ENCODE measurements around the gene BPIFA2. TPM values are rescaled to one million over a fixed set of nuclear protein-coding genes. Genes with fewer than 3 reads are reported as not detected.

BPIFA2 gene
- total RNA-seq, 1 donor from 2014 or later, result not detected

GRCh38 chr20:33187491-33187890 is 19.5 kb downstream of the BPIFA2 start:
- no peak for DNase-seq (ENCODE audit: low spot score)
- intact Hi-C loops (cut with DNase I), result no loop called here

DNA sequence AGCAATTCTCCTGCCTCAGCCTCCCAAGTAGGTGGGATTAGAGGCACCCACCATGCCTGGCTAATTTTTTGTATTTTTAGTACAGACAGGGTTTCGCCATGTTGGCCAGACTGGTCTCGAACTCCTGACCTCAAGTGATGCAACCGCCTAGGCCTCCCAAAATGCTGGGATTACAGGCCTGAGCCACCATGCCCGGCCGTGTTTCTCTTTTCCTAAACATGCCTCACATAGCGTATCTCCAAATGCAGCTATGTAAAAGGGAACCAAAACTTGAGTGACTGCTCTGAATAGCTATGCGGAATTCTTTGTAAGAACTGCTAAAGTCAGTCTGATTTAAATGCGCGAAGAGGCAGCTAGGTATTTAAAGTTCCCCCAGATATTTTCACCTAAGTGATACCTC is 20.5 kb downstream of the BPIFA2 start:
- intact Hi-C loops (cut with DNase I), result no loop called here
- no peak for DNase-seq (ENCODE audit: low spot score)

GRCh38 chr20:33191484-33191883 is 23.5 kb downstream of the BPIFA2 start:
- DNase-seq (ENCODE audit: low spot score), result no peak
- intact Hi-C loops (cut with DNase I), result no loop called here

GRCh38 chr20:33191955-33192354 is 24.0 kb downstream of the BPIFA2 start:
- intact Hi-C loops (cut with DNase I), result no loop called here
- DNase-seq (ENCODE audit: low spot score), result no peak

- no peak for DNase-seq (ENCODE audit: low spot score)
- intact Hi-C loops (cut with DNase I), result no loop called here
Measured at GRCh38 chr20:33192912-33193501, 25.0 kb downstream of the BPIFA2 start.

- DNase-seq (ENCODE audit: low spot score), result no peak
- intact Hi-C loops (cut with DNase I), result no loop called here
Measured at GRCh38 chr20:33199026-33199425, 31.1 kb downstream of the BPIFA2 start.

DNA sequence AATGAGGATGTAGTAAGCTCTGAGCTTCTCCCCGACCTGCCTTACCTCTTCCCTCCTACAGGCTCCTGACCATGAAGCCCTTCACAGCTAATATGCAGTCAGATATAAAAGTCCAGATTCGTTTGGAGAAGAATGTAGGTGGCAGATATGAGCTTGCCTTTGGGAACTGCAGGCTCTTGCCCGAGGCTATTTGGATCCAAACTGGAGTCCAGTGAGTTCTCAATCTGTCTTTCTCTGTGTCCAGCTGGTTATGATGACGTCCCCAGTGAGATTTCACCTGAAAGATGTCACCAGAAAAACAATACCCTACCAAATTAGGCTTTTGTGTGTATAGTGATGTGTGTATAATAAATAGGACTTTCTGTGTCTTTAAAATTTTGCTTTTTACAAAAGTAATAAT is 34.5 kb downstream of the BPIFA2 start:
- no peak for DNase-seq (ENCODE audit: low spot score)
- intact Hi-C loops (cut with DNase I), result no loop called here

- intact Hi-C loops (cut with DNase I), result no loop called here
- DNase-seq (ENCODE audit: low spot score), result no peak
Measured at GRCh38 chr20:33203444-33203843, 35.5 kb downstream of the BPIFA2 start.

DNA sequence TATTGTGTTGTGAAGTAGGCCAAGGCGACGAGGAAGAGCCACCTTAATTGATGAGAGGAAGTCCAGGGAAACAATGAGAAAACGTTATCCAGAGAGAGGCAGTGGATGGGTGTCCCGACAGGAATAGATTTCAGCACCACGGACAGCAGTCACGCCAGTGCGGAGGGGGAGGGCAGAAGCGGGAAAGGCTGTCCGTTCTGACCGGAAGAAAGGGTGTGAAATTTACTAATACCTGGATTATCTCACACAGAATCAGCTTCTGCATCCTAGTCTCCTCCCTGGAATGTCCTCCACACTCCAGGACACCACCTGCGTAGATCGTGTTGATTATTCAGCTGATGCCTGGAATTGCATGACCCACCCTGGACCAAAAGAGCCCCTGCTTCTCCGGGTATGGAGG is 41.8 kb downstream of the BPIFA2 start:
- intact Hi-C loops (cut with DNase I), result no loop called here
- DNase-seq (ENCODE audit: low spot score), result no peak

GRCh38 chr20:33210371-33210770 is 42.4 kb downstream of the BPIFA2 start:
- intact Hi-C loops (cut with DNase I), result no loop called here
- DNase-seq (ENCODE audit: low spot score), result no peak

DNA sequence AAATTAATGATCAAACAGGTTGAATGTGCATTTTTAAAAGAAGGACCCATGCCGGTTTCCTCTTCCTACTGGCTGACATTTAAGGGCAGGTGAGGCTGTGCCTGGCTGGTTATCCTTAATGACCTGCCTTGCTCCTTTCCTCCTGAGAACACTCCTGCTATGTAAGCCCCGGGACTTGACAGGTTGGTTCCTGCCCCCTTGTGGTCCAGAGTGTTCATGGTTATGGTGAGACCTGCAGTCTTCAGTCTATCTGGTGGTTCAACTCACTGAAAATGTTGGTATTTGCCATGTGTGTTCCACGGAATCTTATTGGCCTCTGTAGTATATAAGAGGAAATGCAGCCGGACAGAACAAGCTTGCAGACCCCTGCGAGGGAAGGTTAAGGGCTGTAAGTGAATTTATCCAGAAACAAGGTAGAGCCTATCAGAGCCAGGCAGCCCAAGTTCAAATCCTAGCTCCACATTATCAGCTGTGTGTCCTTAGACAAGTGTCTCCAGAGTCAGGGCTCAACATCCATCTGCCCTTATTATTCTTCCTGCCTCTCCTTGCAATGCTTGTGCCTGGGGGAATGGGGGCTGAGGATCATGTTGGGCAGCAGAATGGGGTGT is 44.0 kb downstream of the BPIFA2 start:
- no peak for DNase-seq (ENCODE audit: low spot score)
- intact Hi-C loops (cut with DNase I), result no loop called here

DNA sequence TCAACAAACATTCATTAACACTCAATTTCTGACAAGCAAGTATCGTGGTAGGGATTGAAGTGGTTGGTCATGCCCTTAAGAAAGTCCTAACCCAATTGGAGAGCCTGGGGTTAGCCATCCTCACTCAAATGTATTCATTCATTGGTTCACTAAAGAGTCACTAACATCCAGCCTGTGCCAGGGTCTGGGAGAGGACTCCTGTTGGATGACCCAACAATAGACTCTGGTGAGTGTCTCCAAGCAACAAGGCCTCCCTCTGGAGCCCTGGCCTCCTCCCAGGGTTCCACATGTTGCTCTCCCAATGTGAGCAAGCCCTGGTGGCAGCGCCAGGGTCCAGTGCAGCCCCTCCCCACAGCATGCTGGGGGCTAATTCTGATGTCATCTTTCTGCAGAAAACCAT is 49.1 kb downstream of the BPIFA2 start, which contains the start of gene BPIFA3:
Gene BPIFA3, plus strand, starts transcription at position 301 of the 400 bp plus-strand sequence. CDS start 185 bp downstream, outside the sequence.
- intact Hi-C loops (cut with DNase I), result no loop called here
- no peak for DNase-seq (ENCODE audit: low spot score)

GRCh38 chr20:33224399-33224798 is 56.4 kb downstream of the BPIFA2 start:
- intact Hi-C loops (cut with DNase I), result no loop called here
- DNase-seq (ENCODE audit: low spot score), result no peak

GRCh38 chr20:33229843-33230242 is 61.9 kb downstream of the BPIFA2 start:
- no peak for DNase-seq (ENCODE audit: low spot score)
- intact Hi-C loops (cut with DNase I), result no loop called here

Other genes starting within 250 kb of the BPIFA2 start
- gene SUN5, start 163.7 kb upstream of the BPIFA2 start, total RNA-seq, result not detected
- gene BPIFB2, start 160.5 kb upstream of the BPIFA2 start, total RNA-seq, result not detected
- not detected for gene BPIFB6, start 136.5 kb upstream of the BPIFA2 start, total RNA-seq
- not detected for gene BPIFB3, start 114.3 kb upstream of the BPIFA2 start, total RNA-seq
- gene BPIFB4, start 88.5 kb upstream of the BPIFA2 start, total RNA-seq, result not detected
- gene BPIFA3, start 49.2 kb downstream of the BPIFA2 start, total RNA-seq, result not detected
- not detected for gene BPIFA1, start 67.8 kb downstream of the BPIFA2 start, total RNA-seq
- not detected for gene BPIFB1, start 115.1 kb downstream of the BPIFA2 start, total RNA-seq
- 21.3 TPM for gene CDK5RAP1, start 233.4 kb downstream of the BPIFA2 start, total RNA-seq

Measured in cardiac septum (tissue), 1 donor.